Epithelial cell of esophagus (primary cell): ENCODE results near the gene ATN1.
A peak's percentile ranks its signal among the peaks of the same experiment; 100 is the strongest.
"Not testable (repeated sequence)": the region's sequence is repeated elsewhere in the genome, so short reads cannot be mapped to it uniquely, and the experiment has no call there.

Experiments used
- DNase-seq: peaks from one replicate; pipeline ENCODE4 v3.0.0; 2010; ENCODE audit warnings: low read depth
- H3K4me3 ChIP-seq: 2 replicates; pipeline ENCODE4 v1.5.1; 2011; ENCODE audit warnings: mild to moderate bottlenecking, low read length, control low read depth
- TF ChIP-seq, protein P1 (sequence below): IDR thresholded peaks from 2 replicates; pipeline ENCODE4 v1.5.1; 2011; ENCODE audit warnings: low read depth, mild to moderate bottlenecking, low read length, control low read depth, inconsistent platforms; ENCODE audit not compliant: insufficient read depth; ENCODE audit errors: missing control alignments

ATN1 gene

DNA sequence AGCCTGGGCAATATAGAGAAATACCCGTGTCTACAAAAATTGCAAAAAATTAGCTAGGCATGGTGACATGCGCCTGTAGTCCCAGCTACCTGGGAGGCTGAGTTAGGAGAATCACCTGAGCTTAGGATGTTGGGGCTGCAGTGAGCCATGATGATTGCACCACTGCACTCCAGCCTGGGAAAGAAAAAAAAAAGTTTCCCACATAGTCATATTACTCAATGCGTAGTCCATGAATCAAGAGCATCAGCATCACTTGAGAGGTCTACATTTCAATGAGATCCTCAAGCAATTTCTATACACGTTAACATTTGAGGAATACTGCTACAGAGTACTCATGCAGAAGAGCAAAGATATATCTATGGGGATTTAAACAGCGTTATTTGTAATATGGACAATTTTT is 28.3 kb upstream of the ATN1 start:
- TF ChIP-seq, protein P1, sequence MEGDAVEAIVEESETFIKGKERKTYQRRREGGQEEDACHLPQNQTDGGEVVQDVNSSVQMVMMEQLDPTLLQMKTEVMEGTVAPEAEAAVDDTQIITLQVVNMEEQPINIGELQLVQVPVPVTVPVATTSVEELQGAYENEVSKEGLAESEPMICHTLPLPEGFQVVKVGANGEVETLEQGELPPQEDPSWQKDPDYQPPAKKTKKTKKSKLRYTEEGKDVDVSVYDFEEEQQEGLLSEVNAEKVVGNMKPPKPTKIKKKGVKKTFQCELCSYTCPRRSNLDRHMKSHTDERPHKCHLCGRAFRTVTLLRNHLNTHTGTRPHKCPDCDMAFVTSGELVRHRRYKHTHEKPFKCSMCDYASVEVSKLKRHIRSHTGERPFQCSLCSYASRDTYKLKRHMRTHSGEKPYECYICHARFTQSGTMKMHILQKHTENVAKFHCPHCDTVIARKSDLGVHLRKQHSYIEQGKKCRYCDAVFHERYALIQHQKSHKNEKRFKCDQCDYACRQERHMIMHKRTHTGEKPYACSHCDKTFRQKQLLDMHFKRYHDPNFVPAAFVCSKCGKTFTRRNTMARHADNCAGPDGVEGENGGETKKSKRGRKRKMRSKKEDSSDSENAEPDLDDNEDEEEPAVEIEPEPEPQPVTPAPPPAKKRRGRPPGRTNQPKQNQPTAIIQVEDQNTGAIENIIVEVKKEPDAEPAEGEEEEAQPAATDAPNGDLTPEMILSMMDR: no peak
- peak; percentile 35 for DNase-seq
- H3K4me3 ChIP-seq: no peak overlapping the region

DNA sequence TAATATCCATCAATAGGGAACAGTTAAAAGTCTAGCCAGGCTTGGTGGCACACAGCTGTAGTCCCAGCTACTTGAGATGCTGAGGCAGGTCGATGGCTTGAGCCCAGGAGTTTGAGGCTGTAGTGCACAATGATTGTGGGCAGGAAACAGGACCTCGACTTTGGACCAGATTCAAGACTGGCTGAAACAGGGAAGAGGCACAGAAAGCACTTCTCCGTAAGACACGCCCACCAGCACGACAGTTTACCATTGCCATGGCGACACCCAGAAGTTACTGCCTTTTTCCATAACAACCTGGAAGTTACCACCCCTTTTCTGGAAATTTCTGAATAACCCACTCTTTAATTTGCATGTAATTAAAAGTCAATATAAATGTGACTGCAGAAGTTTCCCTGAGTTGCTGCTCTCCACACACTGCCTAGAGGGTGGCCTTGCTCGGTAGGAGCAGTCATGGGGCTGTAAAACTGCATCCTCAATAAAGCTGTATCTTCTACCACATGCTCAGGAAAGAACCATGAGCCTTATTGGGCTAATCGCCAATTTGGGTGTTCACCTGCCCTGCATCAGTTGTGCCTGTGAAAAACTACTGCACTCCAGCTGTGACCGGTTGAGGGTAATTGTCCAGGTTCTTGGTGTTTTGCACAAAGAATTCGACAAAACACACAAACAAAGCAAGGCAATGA is 27.8 kb upstream of the ATN1 start:
- no peak overlapping the region for H3K4me3 ChIP-seq
- no peak for DNase-seq
- TF ChIP-seq, protein P1: no peak

DNA sequence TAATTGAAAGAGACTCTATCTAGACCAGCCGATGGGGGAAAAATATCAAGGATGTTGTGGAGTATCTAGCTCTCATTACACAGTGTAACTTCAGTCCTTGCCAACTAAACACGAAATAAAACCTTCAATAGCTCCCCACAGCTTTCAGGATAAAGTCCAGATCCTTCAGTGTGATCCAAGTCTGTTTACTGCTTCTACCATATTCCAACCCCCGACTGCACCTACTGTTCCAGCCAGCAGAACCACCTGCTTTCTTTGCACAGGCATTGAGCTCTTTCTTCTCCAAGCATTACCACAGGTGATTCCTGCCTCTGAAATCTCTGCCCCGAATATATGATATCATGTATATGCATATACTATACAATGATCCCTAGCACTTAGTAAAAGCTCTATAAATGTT is 25.3 kb upstream of the ATN1 start:
- DNase-seq: no peak
- TF ChIP-seq, protein P1: no peak
- no peak overlapping the region for H3K4me3 ChIP-seq

DNA sequence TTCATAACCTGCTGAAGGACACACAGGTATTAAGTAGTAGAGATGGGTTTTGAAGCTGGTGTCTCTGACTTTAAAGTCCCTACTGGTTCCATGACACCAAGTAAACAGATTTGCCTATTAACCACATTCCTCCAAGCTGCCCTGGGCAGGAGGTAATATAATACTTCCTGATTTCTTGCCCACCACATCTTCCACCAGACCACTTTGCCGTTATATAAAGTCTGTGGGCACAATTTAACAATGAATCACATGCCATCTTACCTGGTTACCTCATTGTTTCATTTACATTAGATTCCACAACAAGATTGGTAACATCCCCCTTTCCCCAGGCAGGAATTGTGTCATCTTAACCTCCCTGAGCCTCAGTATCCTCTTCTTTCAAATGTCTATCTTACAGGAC is 24.0 kb upstream of the ATN1 start:
- no peak overlapping the region for H3K4me3 ChIP-seq
- TF ChIP-seq, protein P1: no peak
- DNase-seq: no peak

DNA sequence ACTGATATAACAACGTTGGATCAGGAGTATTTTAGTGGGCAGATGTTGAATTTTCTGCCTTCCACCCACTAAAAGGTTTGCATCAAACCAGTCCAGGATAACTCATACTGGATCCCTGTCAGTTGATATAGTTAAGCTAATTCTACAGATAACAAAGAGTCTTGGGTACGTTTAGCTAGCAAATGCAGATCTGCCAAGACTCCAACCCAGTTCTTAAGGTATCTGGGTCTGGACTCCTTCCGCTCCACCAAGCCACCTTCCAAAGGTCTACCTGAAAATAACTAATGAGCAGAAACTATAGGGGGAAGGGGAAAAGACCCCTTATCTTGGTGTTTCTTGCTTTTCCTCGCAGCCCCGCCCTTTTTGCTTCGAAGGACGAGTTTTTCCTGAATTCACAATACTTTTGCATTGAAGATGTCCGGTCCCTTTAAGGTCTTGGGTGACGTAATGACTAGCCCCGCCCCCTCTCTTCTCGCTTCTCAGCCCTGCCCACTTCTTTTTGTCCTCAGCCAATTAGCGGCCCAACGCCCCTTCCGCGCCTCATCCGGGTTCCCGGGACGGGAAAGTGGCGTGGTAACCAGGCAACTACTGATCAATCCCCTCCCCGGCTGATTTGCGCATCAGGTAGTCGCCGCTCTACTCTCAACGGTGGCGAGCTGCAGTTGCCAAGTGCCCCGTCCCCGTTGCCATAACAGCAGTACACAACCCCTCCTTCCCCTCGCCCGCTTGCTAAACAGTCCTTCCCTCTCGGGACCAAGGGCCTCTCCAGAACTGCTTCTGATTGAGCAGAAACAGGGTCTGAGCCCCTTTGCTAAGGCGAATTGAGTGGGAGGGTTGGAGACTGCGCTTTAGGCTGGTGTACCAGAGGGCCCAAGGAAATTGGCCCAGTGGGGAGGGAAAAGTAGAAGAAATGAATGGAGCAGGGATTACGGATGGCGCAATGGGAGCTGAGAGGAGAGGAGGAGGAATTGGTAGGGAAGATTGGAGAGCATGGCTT is 23.2 kb upstream of the ATN1 start, which contains the start of gene LRRC23:
TSS of gene LRRC23 (plus strand) at position 543 of the 997 bp plus-strand sequence. CDS start 812 bp downstream, outside the sequence.
- peak within 1 kb of the TSS; percentile 79 for H3K4me3 ChIP-seq
- DNase-seq: peak; percentile 97
- TF ChIP-seq, protein P1: no peak

DNA sequence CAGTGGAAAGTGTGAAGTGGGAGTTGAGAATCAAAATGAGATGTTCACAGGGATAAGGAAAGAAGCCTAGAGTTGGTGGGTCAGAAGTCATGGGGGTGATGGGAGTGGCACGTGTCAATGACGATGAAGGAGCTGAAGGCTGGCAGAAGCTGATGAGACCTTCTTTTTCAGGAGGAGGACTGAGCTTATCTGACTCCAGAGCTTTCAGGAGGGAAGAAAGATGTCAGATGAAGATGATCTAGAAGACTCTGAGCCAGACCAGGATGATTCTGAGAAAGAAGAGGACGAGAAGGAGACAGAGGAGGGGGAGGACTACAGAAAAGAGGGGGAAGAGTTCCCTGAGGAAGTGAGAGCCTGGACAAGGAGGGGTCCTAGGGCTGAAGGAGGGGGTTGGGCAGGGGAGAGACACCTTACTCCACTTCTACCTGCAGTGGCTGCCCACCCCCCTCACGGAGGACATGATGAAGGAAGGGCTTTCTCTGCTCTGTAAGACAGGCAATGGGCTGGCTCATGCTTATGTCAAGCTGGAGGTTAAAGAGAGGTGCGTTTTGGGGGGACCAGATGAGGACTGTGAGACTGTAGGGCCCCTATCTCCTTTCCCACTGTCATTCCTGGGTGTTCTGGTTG is 22.2 kb upstream of the ATN1 start:
- TF ChIP-seq, protein P1: no peak
- peak overlapping the region; percentile 79 for H3K4me3 ChIP-seq
- DNase-seq: no peak

DNA sequence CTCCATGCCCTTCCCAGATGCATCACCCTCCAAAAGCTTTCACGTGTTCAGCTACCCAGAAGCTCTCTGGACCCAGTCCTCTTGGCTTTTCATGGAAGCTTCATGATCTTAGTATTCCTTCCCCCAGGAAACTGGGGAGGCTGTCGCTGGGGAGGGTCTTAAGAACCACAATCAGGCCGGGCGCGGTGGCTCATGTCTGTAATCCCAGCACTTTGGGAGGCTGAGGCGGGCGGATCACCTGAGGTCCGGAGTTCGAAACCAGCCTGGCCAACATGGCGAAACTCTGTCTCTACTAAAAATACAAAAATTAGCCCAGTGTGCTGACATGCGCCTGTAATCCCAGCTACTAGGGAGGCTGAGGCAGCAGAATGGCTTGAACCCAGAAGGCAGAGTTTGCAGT is 19.6 kb upstream of the ATN1 start:
- H3K4me3 ChIP-seq, DNase-seq: not testable (repeated sequence)
